Fibroblast of lung (primary cell): Measurements from ENCODE around the gene MIA2. TPM values are rescaled to one million over a fixed set of nuclear protein-coding genes. Genes with fewer than 3 reads are reported as not detected.
"Not testable (repeated sequence)": the region's sequence is repeated elsewhere in the genome, so short reads cannot be mapped to it uniquely, and the experiment has no call there.

Experiments used
- DNase-seq, 2 donors: peaks; one replicate each; pipeline versions ENCODE4 v3.0.0 to v3.0.0-alpha.2; 2010; ENCODE audit warnings: low read depth in 2 of 2
- H2AFZ ChIP-seq: 2 replicates; pipeline ENCODE4 v1.5.1; 2012; ENCODE audit warnings: low read length, control low read depth, inconsistent platforms
- H3K27ac ChIP-seq: 2 replicates; pipeline ENCODE4 v1.5.1; 2011; ENCODE audit warnings: low read length, control low read depth; ENCODE audit not compliant: insufficient read depth
- H3K27me3 ChIP-seq: 2 replicates; pipeline ENCODE4 v1.5.1; 2011; ENCODE audit warnings: mild to moderate bottlenecking, low read length; ENCODE audit not compliant: control insufficient read depth, insufficient read depth
- H3K36me3 ChIP-seq: 2 replicates; pipeline ENCODE4 v1.5.1; 2011; ENCODE audit warnings: low read length; ENCODE audit not compliant: control insufficient read depth, insufficient read depth
- H3K4me1 ChIP-seq: 2 replicates; pipeline ENCODE4 v1.5.1; 2011; ENCODE audit warnings: low read length; ENCODE audit not compliant: control insufficient read depth, insufficient read depth; ENCODE audit errors: extremely low read depth
- H3K4me2 ChIP-seq: 2 replicates; pipeline ENCODE4 v1.5.1; 2011; ENCODE audit warnings: low read length, control low read depth; ENCODE audit not compliant: insufficient read depth; ENCODE audit errors: extremely low read depth
- H3K4me3 ChIP-seq, 4 experiments: fragments of 200-600 bp in 1 of 4; sonication (generic) in 1 of 4; replicated peaks in 1 of 4; 2 replicates each; pipeline ENCODE4 v1.5.1; 2011 to 2016; ENCODE audit warnings: low read length in 4 of 4, low read depth in 3 of 4, mild to moderate bottlenecking in 3 of 4, control low read depth in 2 of 4, inconsistent platforms in 1 of 4, mixed read lengths in 1 of 4; ENCODE audit not compliant: insufficient read depth in 1 of 4; ENCODE audit errors: control extremely low read depth in 1 of 4
- H3K79me2 ChIP-seq: 2 replicates; pipeline ENCODE4 v1.5.1; 2012; ENCODE audit warnings: mild to moderate bottlenecking, low read length, inconsistent platforms; ENCODE audit not compliant: control insufficient read depth, insufficient read depth
- H3K9ac ChIP-seq: 2 replicates; pipeline ENCODE4 v1.5.1; 2011; ENCODE audit warnings: mild to moderate bottlenecking, low read length, control low read depth; ENCODE audit not compliant: insufficient read depth
- H3K9me3 ChIP-seq: 2 replicates; pipeline ENCODE4 v1.5.1; 2012; ENCODE audit warnings: low read depth, low read length; ENCODE audit not compliant: control insufficient read depth, insufficient read depth
- H4K20me1 ChIP-seq: 2 replicates; pipeline ENCODE4 v1.5.1; 2011; ENCODE audit warnings: low read length; ENCODE audit not compliant: control insufficient read depth, insufficient read depth; ENCODE audit errors: extremely low read depth
- EZH2 ChIP-seq: IDR thresholded peaks from 2 replicates; pipeline ENCODE4 v1.5.1; 2012; ENCODE audit warnings: low read length, control low read depth, mild to moderate bottlenecking; ENCODE audit errors: missing control alignments
- polyA plus RNA-seq, 2 donors: library from polyadenylated mRNA; depleted of rRNA in 1 of 2; stranded (reverse) in 1 of 2; unstranded in 1 of 2; fragments of >200 nt; gene quantifications; 2 replicates each; pipeline ENCODE4 v1.2.1, GENCODE V29; 2011 to 2012; ENCODE audit warnings: missing spikeins in 1 of 2
- total RNA-seq: library from RNA; depleted of rRNA; stranded (reverse); fragments of >200 nt; gene quantifications from 2 replicates; pipeline ENCODE4 v1.2.1, GENCODE V29; 2014
- TF ChIP-seq, protein P1 (sequence below), 2 donors: IDR thresholded peaks in 1 of 2; conservative IDR thresholded peaks in 1 of 2; 1 replicate in 1 of 2; 2 replicates in 1 of 2; pipeline ENCODE4 v1.5.1; 2011 to 2012; ENCODE audit warnings: low read length in 2 of 2, control low read depth in 1 of 2, inconsistent platforms in 1 of 2, low read depth in 1 of 2, mild to moderate bottlenecking in 1 of 2

Gene MIA2
- total and polyA plus RNA-seq, 2 donors (not counting 1 experiment from before 2014, with no cell fraction given): 9.7 to 15.0 TPM

DNA sequence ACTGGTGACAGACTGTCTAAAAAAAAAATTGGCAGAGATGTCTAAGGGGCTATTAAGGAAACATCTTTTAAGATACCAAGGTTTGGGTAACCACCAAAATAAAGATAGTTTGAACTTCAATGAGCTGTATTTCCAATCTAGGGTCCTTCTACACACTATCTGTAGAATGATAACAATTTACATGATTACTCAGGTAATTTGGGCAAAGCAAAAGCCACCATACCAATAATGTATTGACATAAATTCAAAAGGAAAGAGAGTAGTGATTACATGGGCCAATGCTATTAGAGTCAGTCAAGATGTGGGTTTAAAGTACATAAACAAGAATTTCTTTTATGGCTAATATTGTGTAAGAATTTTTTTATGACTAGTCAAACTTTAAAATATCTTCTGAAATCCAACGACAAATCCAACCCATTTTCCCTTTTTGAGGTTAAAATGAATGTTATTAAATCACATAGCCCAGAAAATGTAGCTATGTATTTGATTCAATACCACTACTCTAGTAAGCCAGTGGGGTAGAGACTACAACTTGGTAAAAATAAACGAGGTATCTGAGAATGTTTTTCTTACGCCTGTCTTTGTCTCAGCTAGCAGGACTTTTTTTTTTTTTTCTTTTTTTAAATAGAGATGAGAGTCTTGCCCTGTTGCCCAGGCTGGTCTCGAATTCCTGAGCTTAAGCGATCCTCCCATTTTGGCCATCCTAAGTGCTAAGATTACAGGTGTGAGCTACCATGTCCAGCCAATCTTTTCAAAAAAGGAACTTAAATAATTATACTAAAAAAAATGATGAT lies 48.3 kb upstream of the MIA2 start:
- TF ChIP-seq, protein P1, sequence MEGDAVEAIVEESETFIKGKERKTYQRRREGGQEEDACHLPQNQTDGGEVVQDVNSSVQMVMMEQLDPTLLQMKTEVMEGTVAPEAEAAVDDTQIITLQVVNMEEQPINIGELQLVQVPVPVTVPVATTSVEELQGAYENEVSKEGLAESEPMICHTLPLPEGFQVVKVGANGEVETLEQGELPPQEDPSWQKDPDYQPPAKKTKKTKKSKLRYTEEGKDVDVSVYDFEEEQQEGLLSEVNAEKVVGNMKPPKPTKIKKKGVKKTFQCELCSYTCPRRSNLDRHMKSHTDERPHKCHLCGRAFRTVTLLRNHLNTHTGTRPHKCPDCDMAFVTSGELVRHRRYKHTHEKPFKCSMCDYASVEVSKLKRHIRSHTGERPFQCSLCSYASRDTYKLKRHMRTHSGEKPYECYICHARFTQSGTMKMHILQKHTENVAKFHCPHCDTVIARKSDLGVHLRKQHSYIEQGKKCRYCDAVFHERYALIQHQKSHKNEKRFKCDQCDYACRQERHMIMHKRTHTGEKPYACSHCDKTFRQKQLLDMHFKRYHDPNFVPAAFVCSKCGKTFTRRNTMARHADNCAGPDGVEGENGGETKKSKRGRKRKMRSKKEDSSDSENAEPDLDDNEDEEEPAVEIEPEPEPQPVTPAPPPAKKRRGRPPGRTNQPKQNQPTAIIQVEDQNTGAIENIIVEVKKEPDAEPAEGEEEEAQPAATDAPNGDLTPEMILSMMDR (conservative IDR thresholded peaks at IDR 0.05 in 1 of 2, IDR thresholded peaks at IDR 0.05 in 1 of 2; ENCODE audit: low read depth in 1 of 2, low read length in 2 of 2): no peak
- no peaks in the 10 kb centered on the region for H3K9me3 ChIP-seq

DNA sequence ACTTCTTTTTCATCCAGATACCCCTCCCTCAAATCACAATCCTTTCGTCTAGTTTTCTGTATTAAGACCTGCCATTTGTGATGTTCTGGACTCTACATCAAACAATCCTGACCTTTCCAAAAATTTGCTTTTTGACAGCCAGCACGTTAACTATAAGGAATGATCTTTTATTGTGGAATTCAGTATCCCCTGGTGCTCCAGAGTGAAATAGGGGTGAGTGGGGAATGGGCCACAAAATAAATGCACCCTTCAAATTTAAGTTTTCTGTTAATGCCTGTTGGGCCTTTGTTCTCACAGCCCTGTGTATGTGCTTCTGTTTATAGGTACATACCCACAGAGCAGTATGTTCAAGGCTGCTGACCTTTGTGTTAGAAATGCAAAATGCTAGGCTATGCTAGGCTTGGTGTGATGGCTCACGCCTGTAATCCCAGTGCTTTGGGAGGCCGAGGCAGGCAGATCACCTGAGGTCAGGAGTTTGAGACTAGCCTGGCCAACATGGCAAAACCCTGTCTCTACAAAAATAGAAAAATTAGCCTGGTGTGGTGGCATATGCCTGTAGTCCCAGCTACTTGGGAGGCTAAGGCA lies 46.7 kb upstream of the MIA2 start:
- H3K4me2 ChIP-seq: no peak overlapping the region
- no peaks in the 10 kb centered on the region for H3K79me2 ChIP-seq
- H4K20me1 ChIP-seq: no peaks in the 10 kb centered on the region
- no peaks in the 10 kb centered on the region for H3K27me3 ChIP-seq
- H2AFZ ChIP-seq: no peak overlapping the region
- no peak overlapping the region for H3K4me3 ChIP-seq
- no peaks in the 10 kb centered on the region for H3K9me3 ChIP-seq
- H3K36me3 ChIP-seq: peaks cover 7% of the 10 kb centered on the region
- H3K9ac ChIP-seq: no peak overlapping the region
- DNase-seq: no peak
- no peak overlapping the region for H3K27ac ChIP-seq
- TF ChIP-seq, protein P1 (conservative IDR thresholded peaks at IDR 0.05 in 1 of 2, IDR thresholded peaks at IDR 0.05 in 1 of 2; ENCODE audit: low read depth in 1 of 2, low read length in 2 of 2): no peak
- no peak for TF ChIP-seq EZH2
- H3K4me1 ChIP-seq: no peaks in the 10 kb centered on the region

More for the DNA sequence above, 48.3 kb upstream of the MIA2 start:
- Histone ChIP-seq H3K9ac (no peak overlapping the region), H3K27me3 (no peaks in the 10 kb centered on the region), H3K4me2 (no peak overlapping the region), H3K36me3 (peaks cover 12% of the 10 kb centered on the region), H4K20me1 (no peaks in the 10 kb centered on the region), H2AFZ (no peak overlapping the region), H3K27ac (no peak overlapping the region), H3K79me2 (no peaks in the 10 kb centered on the region), H3K4me1 (no peaks in the 10 kb centered on the region), H3K4me3 (no peak overlapping the region)
- no peak for DNase-seq

DNA sequence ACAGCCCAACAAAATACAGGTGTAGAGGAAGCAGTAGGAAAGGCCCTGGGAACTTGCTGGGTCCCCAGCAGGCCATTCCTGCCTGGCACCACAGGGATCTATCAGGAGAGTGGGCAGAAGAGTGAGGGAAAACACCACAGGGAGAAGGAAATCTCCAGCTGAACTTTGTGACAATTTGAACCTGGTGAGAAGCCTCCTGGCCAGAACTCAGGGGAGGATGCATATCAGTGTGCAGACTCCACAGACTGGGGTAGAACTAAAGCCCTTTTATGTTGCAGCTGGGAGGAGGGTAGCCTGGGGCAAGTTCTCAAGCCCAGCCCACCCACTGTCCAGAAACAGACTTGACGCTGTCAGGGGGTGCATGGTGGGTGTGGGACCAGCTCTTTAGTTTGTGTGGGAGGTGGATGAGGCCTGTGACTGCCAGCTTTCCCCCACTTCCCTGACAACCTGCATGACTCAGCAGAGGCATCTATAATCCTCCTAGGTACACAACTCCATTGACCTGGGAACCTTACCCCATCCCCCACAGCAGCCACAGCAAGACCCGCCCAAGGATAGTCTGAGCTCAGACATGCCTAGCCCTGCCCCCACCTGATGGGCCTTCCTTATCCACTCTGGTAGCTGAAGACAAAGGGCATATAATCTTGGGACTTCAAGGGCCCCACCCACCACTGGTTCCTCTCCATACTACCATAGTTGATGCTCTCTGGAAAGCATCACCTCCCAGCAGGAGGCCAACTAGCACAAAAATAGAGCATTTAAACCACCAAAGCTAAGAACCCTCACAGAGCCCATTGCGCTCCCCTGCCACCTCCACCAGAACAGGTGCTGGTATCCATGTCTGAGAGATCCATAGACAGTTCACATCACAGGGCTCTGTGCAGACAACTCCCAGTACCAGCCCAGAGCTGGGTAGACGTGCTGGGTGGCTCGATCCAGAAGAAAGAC lies 29.8 kb upstream of the MIA2 start:
- Histone ChIP-seq H4K20me1 (no peaks in the 10 kb centered on the region), H2AFZ (no peak overlapping the region), H3K36me3 (no peaks in the 10 kb centered on the region), H3K4me3 (no peak overlapping the region), H3K27me3 (no peaks in the 10 kb centered on the region), H3K9me3 (no peaks in the 10 kb centered on the region), H3K27ac (no peak overlapping the region), H3K4me2 (no peak overlapping the region), H3K79me2 (no peaks in the 10 kb centered on the region), H3K9ac (no peak overlapping the region), H3K4me1 (no peaks in the 10 kb centered on the region)
- DNase-seq: no peak
- TF ChIP-seq EZH2: no peak
- TF ChIP-seq, protein P1 (conservative IDR thresholded peaks at IDR 0.05 in 1 of 2, IDR thresholded peaks at IDR 0.05 in 1 of 2; ENCODE audit: low read depth in 1 of 2, low read length in 2 of 2): no peak

- not testable (repeated sequence) for DNase-seq, H3K79me2 ChIP-seq
These were observed 26.3 kb upstream of the MIA2 start for GRCh38 chr14:39207430-39207829.

More at GRCh38 chr14:39207430-39207829, 26.3 kb upstream of the MIA2 start:
- not testable (repeated sequence) for H3K9ac ChIP-seq, H3K4me1 ChIP-seq, H3K4me2 ChIP-seq, H3K27me3 ChIP-seq, H3K36me3 ChIP-seq, H2AFZ ChIP-seq, H4K20me1 ChIP-seq, H3K4me3 ChIP-seq, H3K9me3 ChIP-seq, H3K27ac ChIP-seq
